SK-N-SH (cell line): ENCODE measurements around the gene SLC2A1. TPM values are rescaled to one million over a fixed set of nuclear protein-coding genes. Genes with fewer than 3 reads are reported as not detected.

Experiments used
- CTCF ChIA-PET: fragments of 300-600, 350-600 bp; formaldehyde crosslinking; extraction: SDS; loops from one replicate; lab custom pipeline; 2021; lab: Yijun Ruan, JAX
- POLR2A ChIA-PET: fragments of 350-600 bp; sonication (Branson Sonifier 250); formaldehyde crosslinking; extraction: SDS; loops from one replicate; lab custom pipeline; 2020; ENCODE audit warnings: antibody characterized with exemption, inconsistent platforms; lab: Yijun Ruan, JAX
- DNase-seq: peaks from one replicate; pipeline ENCODE4 v3.0.0; 2012
- H2AFZ ChIP-seq: fragments of 200-600 bp; sonication (generic); 2 replicates; pipeline ENCODE4 v1.8.1; 2016; ENCODE audit warnings: antibody characterized with exemption, mild to moderate bottlenecking, low read depth
- H3F3A ChIP-seq: fragments of 200-600 bp; sonication (generic); replicated peaks from 2 replicates; pipeline ENCODE3; 2016; ENCODE audit warnings: antibody characterized with exemption, mild to moderate bottlenecking; ENCODE audit not compliant: insufficient read depth
- H3K27ac ChIP-seq, 2 experiments: fragments of 200-500 bp in 1 of 2; fragments of 200-600 bp in 1 of 2; sonication (Bioruptor generic) in 1 of 2; sonication (generic), shearing (Covaris generic) in 1 of 2; 2 replicates each; pipeline versions ENCODE4 v1.5.1 to v1.6.1; 2014 to 2016; ENCODE audit warnings: low read depth in 2 of 2, inconsistent platforms in 1 of 2, low read length in 1 of 2, mild to moderate bottlenecking in 1 of 2, mixed read lengths in 1 of 2
- H3K27me3 ChIP-seq: fragments of 200-600 bp; sonication (generic), shearing (Covaris generic); 2 replicates; pipeline ENCODE4 v1.6.1; 2016; ENCODE audit warnings: mixed run types; ENCODE audit not compliant: insufficient read depth
- H3K36me3 ChIP-seq, 2 experiments: fragments of 200-500 bp in 1 of 2; fragments of 200-600 bp in 1 of 2; sonication (Bioruptor generic) in 1 of 2; sonication (generic) in 1 of 2; replicated peaks in 1 of 2; 2 replicates each; pipeline versions ENCODE3 to v1.5.1; 2014 to 2016; ENCODE audit warnings: low read length in 1 of 2, mild to moderate bottlenecking in 1 of 2; ENCODE audit not compliant: insufficient read depth in 2 of 2, control insufficient read depth in 1 of 2
- H3K4me1 ChIP-seq, 2 experiments: fragments of 200-500 bp in 1 of 2; fragments of 200-600 bp in 1 of 2; sonication (Bioruptor generic) in 1 of 2; sonication (generic), shearing (Covaris generic) in 1 of 2; 2 replicates each; pipeline versions ENCODE4 v1.5.1 to v1.6.1; 2014 to 2016; ENCODE audit warnings: low read depth in 1 of 2, low read length in 1 of 2, mixed run types in 1 of 2; ENCODE audit not compliant: insufficient read depth in 2 of 2, control insufficient read depth in 1 of 2
- H3K4me2 ChIP-seq: fragments of 200-600 bp; sonication (generic), shearing (Covaris generic); 2 replicates; pipeline ENCODE4 v1.6.1; 2017; ENCODE audit warnings: mixed run types
- H3K4me3 ChIP-seq, 2 experiments: fragments of 200-500 bp in 1 of 2; fragments of 200-600 bp in 1 of 2; sonication (Bioruptor generic) in 1 of 2; sonication (generic), shearing (Covaris generic) in 1 of 2; 2 replicates each; pipeline versions ENCODE4 v1.5.1 to v1.8.1; 2014 to 2016; ENCODE audit warnings: low read depth in 2 of 2, inconsistent platforms in 1 of 2, low read length in 1 of 2, mild to moderate bottlenecking in 1 of 2, mixed read lengths in 1 of 2, moderate library complexity in 1 of 2
- H3K79me2 ChIP-seq: fragments of 200-600 bp; sonication (generic); 2 replicates; pipeline ENCODE4 v1.8.1; 2017; ENCODE audit warnings: mild to moderate bottlenecking; ENCODE audit not compliant: insufficient read depth
- H3K9ac ChIP-seq: fragments of 200-600 bp; sonication (generic); 2 replicates; pipeline ENCODE4 v1.6.1; 2017; ENCODE audit warnings: mixed run types
- H3K9me2 ChIP-seq: fragments of 200-600 bp; sonication (generic); 2 replicates; pipeline ENCODE4 v1.6.1; 2017; ENCODE audit warnings: mixed run types
- H3K9me3 ChIP-seq: fragments of 200-600 bp; sonication (generic); 2 replicates; pipeline ENCODE4 v1.6.1; 2017; ENCODE audit warnings: mixed run types, mild to moderate bottlenecking, moderate library complexity
- H4K20me1 ChIP-seq: fragments of 200-600 bp; sonication (generic); 2 replicates; pipeline ENCODE4 v1.6.1; 2017; ENCODE audit warnings: mild to moderate bottlenecking, mixed run types; ENCODE audit not compliant: insufficient read depth
- CTCF ChIP-seq: fragments of 200-600 bp; sonication (generic); IDR thresholded peaks from 2 replicates; pipeline ENCODE4 v1.6.1; 2017; ENCODE audit warnings: antibody characterized with exemption, mild to moderate bottlenecking, moderate library complexity
- FOXJ3 ChIP-seq: sonication (generic); formaldehyde crosslinking; IDR thresholded peaks from 2 replicates; pipeline ENCODE4 v1.5.1; 2020; ENCODE audit warnings: mild to moderate bottlenecking, missing genetic modification reagents
- FOXM1 ChIP-seq: IDR thresholded peaks from 2 replicates; pipeline ENCODE4 v1.4.0; 2012; ENCODE audit warnings: low read depth, mild to moderate bottlenecking
- GABPA ChIP-seq: IDR thresholded peaks from 2 replicates; pipeline ENCODE4 v1.4.0; 2012; ENCODE audit warnings: low read depth, mild to moderate bottlenecking
- RAD21 ChIP-seq: IDR thresholded peaks from 2 replicates; pipeline ENCODE4 v1.6.1; 2012; ENCODE audit warnings: mild to moderate bottlenecking, low read length
- RCOR1 ChIP-seq: fragments of 150-350 bp; IDR thresholded peaks from 2 replicates; pipeline ENCODE4 v1.6.1; 2017; ENCODE audit warnings: antibody characterized with exemption, low read length
- RXRA ChIP-seq: IDR thresholded peaks from 2 replicates; pipeline ENCODE4 v1.4.0; 2012; ENCODE audit warnings: low read depth, mild to moderate bottlenecking, borderline replicate concordance
- SIN3A ChIP-seq: IDR thresholded peaks from 2 replicates; pipeline ENCODE4 v1.6.1; 2012; ENCODE audit warnings: low read depth, mild to moderate bottlenecking, low read length, moderate library complexity, borderline replicate concordance
- SMC3 ChIP-seq: IDR thresholded peaks from 2 replicates; pipeline ENCODE4 v1.6.1; 2012; ENCODE audit warnings: low read depth, low read length, improper control_type of control experiment
- TAF1 ChIP-seq: IDR thresholded peaks from 2 replicates; pipeline ENCODE4 v1.6.1; 2012; ENCODE audit warnings: low read depth, mild to moderate bottlenecking, low read length, moderate library complexity, borderline replicate concordance
- WGBS: methylation state at CpG from one replicate; pipeline ENCODE4 v1.1.6; 2017; ENCODE audit warnings: low lambda C conversion rate; 5-methylcytosine and 5-hydroxymethylcytosine counted together
- polyA plus RNA-seq, 3 experiments: library from polyadenylated mRNA; depleted of rRNA; stranded (reverse); fragments of >200 nt; gene quantifications; 2 replicates each; pipeline ENCODE4 v1.2.3, GENCODE V29; 2012

Gene SLC2A1
- polyA plus RNA-seq, 1 of the 3 experiments (the other 2 are of a cell fraction) = 63.8 TPM

DNA sequence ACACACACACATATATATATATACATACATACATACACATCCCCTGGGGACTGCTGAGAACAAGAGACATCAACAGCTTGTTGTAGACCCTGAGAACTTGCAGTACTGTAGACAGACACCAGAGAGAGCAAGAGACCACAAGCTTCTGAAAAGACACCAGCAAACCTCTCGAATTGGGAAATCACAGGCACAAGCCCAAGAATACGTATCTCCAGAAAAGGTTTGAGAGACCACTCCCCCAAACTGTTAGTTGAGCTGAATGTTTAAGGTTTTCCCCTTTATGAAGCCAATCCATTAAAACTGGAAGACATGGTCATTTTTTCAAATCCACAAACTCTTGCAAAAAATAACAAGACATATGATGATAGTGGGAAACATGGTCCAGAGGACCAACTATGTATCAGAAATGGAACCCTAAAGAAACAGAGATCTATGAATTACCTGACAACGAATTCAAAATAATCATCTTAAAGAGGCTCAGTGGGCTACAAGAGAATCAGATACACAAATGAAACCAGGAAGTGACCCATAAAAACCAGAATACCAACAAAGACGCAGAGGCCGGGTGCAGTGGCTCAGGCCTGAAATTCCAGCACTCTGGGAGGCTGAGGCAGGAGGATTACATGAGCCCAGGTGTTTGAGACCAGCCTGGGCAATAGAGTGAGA lies 45.1 kb downstream of the SLC2A1 start:
- TF ChIP-seq RAD21 (peak; percentile 89), CTCF (peak; percentile 77), FOXJ3 (CRISPR knock-in tag) (no peak), SMC3 (peak; percentile 95)
- Histone ChIP-seq H3K9ac (no peak overlapping the region), H4K20me1 (no peaks in the 10 kb centered on the region), H3K79me2 (no peaks in the 10 kb centered on the region), H3K4me3 (no peak overlapping the region), H3K4me2 (no peak overlapping the region), H3K9me3 (no peaks in the 10 kb centered on the region), H3K4me1 (no peaks in the 10 kb centered on the region), H3K36me3 (no peaks in the 10 kb centered on the region), H3K27me3 (no peaks in the 10 kb centered on the region), H3K9me2 (no peaks in the 10 kb centered on the region), H3K27ac (no peak overlapping the region), H2AFZ (no peak overlapping the region), H3F3A (peaks cover 2% of the 10 kb centered on the region)
- POLR2A ChIA-PET = interaction anchor here (1.8 kb wide), 1 partner anchor 160 kb away, joined by 12 read pairs; no protein-coding TSS in a partner anchor
- 50% methylated on average over 5 of the region's 5 CpGs for WGBS
- DNase-seq = peak; percentile 67
- CTCF ChIA-PET = interaction anchor here (0.6 to 19.0 kb wide), 40 partner anchors 10 to 501 kb away, joined by 3 to 607 read pairs (median 4); partner anchors contain the start of genes P3H1 and SVBP

DNA sequence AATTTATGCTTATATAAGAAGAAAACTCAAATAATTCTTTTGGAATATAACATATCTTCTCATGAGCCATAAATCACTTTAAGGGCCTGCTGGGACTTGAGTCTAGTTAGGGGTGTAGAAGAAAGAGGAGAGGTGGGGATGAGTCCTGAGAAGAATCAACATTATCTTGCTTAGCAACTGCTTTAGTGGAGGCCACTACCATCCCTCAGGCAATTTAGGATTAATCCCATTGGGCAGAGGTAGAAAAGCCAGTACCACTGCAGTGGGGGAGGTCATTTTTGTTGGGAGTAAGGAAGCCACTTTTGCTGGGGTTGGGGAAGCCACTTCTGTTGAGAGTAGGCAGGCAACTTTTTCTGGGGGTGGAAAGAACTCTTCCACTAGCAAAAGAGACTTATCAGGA lies 47.7 kb downstream of the SLC2A1 start:
- no peaks in the 10 kb centered on the region for H3K36me3 ChIP-seq
- H3K9me2 ChIP-seq = no peaks in the 10 kb centered on the region
- H3F3A ChIP-seq = no peaks in the 10 kb centered on the region
- DNase-seq = no peak
- POLR2A ChIA-PET = no interaction called here
- no peaks in the 10 kb centered on the region for H3K9me3 ChIP-seq
- H3K27ac ChIP-seq = no peak overlapping the region
- no peaks in the 10 kb centered on the region for H4K20me1 ChIP-seq
- TF ChIP-seq SIN3A = no peak
- CTCF ChIA-PET = interaction anchor here (4.6 to 19.0 kb wide), 3 partner anchors 12 to 166 kb away, joined by 50 to 607 read pairs (median 60); no protein-coding TSS in a partner anchor
- H3K4me3 ChIP-seq = no peak overlapping the region
- H3K4me1 ChIP-seq = no peaks in the 10 kb centered on the region
- no peak overlapping the region for H3K9ac ChIP-seq
- no peak overlapping the region for H3K4me2 ChIP-seq
- H2AFZ ChIP-seq = no peak overlapping the region
- H3K27me3 ChIP-seq = no peaks in the 10 kb centered on the region; the same call in 1 of the 2 replicates
- no peaks in the 10 kb centered on the region for H3K79me2 ChIP-seq

- Histone ChIP-seq H3K9ac (no peak overlapping the region), H3K79me2 (no peaks in the 10 kb centered on the region), H3K9me2 (no peaks in the 10 kb centered on the region), H3K36me3 (no peaks in the 10 kb centered on the region), H3F3A (no peaks in the 10 kb centered on the region), H3K27me3 (no peaks in the 10 kb centered on the region; the same call in 1 of the 2 replicates), H3K9me3 (no peaks in the 10 kb centered on the region), H3K4me2 (no peak overlapping the region), H2AFZ (no peak overlapping the region), H4K20me1 (no peaks in the 10 kb centered on the region), H3K4me1 (no peaks in the 10 kb centered on the region), H3K27ac (no peak overlapping the region), H3K4me3 (no peak overlapping the region)
- TF ChIP-seq TAF1 (no peak), RXRA (no peak), SIN3A (no peak), FOXM1 (no peak), GABPA (no peak), RCOR1 (no peak)
- CTCF ChIA-PET = interaction anchor here (0.6 to 1.1 kb wide), 2 partner anchors 130 to 166 kb away, joined by 3 read pairs; no protein-coding TSS in a partner anchor
- POLR2A ChIA-PET = no interaction called here
- WGBS = 68% methylated on average over 3 of the region's 3 CpGs
- no peak for DNase-seq
Measured at GRCh38 chr1:42908046-42908445, 50.6 kb downstream of the SLC2A1 start.
